SU-DHL-6 (cell line): ENCODE data around the gene FOXP2.

ENCODE experiments used
- H2AFZ ChIP-seq: fragments of 200-600 bp; sonication (generic); 2 replicates; pipeline ENCODE4 v1.6.1; 2014; ENCODE audit warnings: low read depth, mild to moderate bottlenecking, moderate library complexity, mixed read lengths, antibody characterized with exemption, low read length; ENCODE audit not compliant: severe bottlenecking
- H3F3A ChIP-seq: fragments of 200-600 bp; shearing (Covaris generic); 2 replicates; pipeline ENCODE4 v1.6.0; 2016; ENCODE audit warnings: antibody characterized with exemption, mild to moderate bottlenecking; ENCODE audit not compliant: insufficient read depth
- H3K27ac ChIP-seq: fragments of 200-600 bp; sonication (generic); 2 replicates; pipeline ENCODE4 v1.5.1; 2016; ENCODE audit warnings: low read depth, mild to moderate bottlenecking, low read length, moderate library complexity, mixed read lengths
- H3K27me3 ChIP-seq: fragments of 200-600 bp; sonication (generic), shearing (Covaris generic); 2 replicates; pipeline ENCODE4 v1.6.0; 2014; ENCODE audit warnings: mild to moderate bottlenecking, low read length
- H3K36me3 ChIP-seq: fragments of 200-600 bp; sonication (generic); 2 replicates; pipeline ENCODE4 v1.6.1; 2014; ENCODE audit warnings: mild to moderate bottlenecking, low read length, mixed read lengths
- H3K4me2 ChIP-seq: fragments of 300-600, 200-600 bp; shearing (Covaris generic), sonication (generic); 2 replicates; pipeline ENCODE4 v1.6.0; 2014; ENCODE audit warnings: low read length, low read depth, mild to moderate bottlenecking; ENCODE audit not compliant: poor library complexity, severe bottlenecking
- H3K4me3 ChIP-seq: fragments of 200-600 bp; sonication (generic); 2 replicates; pipeline ENCODE4 v1.5.1; 2014; ENCODE audit warnings: antibody characterized with exemption, low read length, mild to moderate bottlenecking, mixed read lengths; ENCODE audit not compliant: insufficient read depth, poor library complexity, severe bottlenecking
- H3K79me2 ChIP-seq: fragments of 200-600 bp; sonication (generic); 2 replicates; pipeline ENCODE4 v1.6.1; 2014; ENCODE audit warnings: mild to moderate bottlenecking, low read length, moderate library complexity; ENCODE audit not compliant: insufficient read depth
- H3K9ac ChIP-seq: fragments of 200-600 bp; sonication (generic); 2 replicates; pipeline ENCODE4 v1.7.0; 2014; ENCODE audit warnings: mild to moderate bottlenecking, low read length
- H3K9me2 ChIP-seq: fragments of 200-600 bp; sonication (generic); replicated peaks from 2 replicates; pipeline ENCODE4 v1.6.1; 2014; ENCODE audit warnings: low read length; ENCODE audit not compliant: insufficient read depth
- H3K9me3 ChIP-seq: fragments of 200-600 bp; sonication (generic); 2 replicates; pipeline ENCODE4 v1.6.1; 2014; ENCODE audit warnings: low read length, mixed read lengths; ENCODE audit not compliant: insufficient read depth
- H4K20me1 ChIP-seq: fragments of 200-600 bp; sonication (generic); 2 replicates; pipeline ENCODE4 v1.6.1; 2014; ENCODE audit warnings: low read depth, mild to moderate bottlenecking, antibody characterized with exemption, low read length, moderate library complexity, mixed read lengths
- EZH2phosphoT487 ChIP-seq: fragments of 200-600 bp; sonication (generic), shearing (Covaris generic); conservative IDR thresholded peaks from 2 replicates; pipeline ENCODE4 v1.6.1; 2018; ENCODE audit warnings: mild to moderate bottlenecking, antibody characterized with exemption, low read length, moderate library complexity, mixed read lengths
- TF ChIP-seq, protein P1 (sequence below): fragments of 200-600 bp; sonication (generic); IDR thresholded peaks from one replicate; pipeline ENCODE4 v1.5.1; 2017; ENCODE audit warnings: antibody characterized with exemption, mild to moderate bottlenecking, low read length, moderate library complexity; ENCODE audit not compliant: insufficient read depth, poor library complexity, severe bottlenecking

FOXP2 gene

DNA sequence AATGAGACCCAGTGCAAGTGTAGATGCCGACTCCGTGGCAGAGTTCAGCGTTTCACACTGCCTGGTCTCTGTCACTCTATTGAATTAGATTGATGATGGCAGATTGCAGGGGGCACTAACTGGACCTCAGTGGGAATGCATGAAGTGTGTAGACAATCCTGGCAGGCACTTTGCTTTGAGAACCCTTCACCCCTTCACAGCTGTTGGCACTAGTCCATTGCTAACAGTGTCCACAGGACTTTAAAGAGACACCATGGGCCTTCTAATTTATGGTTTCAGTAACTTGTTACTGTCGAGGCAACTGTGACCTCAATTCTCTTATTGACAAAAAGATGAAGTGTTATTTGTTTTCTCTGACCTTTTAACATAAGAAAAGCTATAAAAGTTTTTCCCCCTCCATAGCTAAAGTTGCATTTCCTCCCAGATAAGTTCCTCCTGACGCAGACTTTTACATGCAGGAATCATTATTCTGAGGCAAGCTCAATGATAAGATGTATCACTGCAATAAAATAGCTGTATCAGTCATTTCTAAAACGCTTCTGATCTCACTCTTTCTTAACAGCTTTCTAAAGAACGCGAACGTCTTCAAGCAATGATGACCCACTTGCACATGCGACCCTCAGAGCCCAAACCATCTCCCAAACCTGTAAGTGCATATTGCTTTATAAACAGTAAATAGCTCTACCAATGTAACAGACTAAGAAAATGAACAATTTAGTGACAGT, 238.9 kb downstream of the FOXP2 start:
- no peak overlapping the region for H2AFZ ChIP-seq
- no peak overlapping the region for H3K9ac ChIP-seq
- no peaks in the 10 kb centered on the region for H4K20me1 ChIP-seq
- H3K4me2 ChIP-seq: no peak overlapping the region
- H3K27me3 ChIP-seq: no peaks in the 10 kb centered on the region
- H3F3A ChIP-seq: no peaks in the 10 kb centered on the region
- H3K4me3 ChIP-seq: no peak overlapping the region
- no peaks in the 10 kb centered on the region for H3K9me3 ChIP-seq
- H3K36me3 ChIP-seq: no peaks in the 10 kb centered on the region
- H3K27ac ChIP-seq: no peak overlapping the region
- no peaks in the 10 kb centered on the region for H3K79me2 ChIP-seq
- H3K9me2 ChIP-seq: no peaks in the 10 kb centered on the region
- TF ChIP-seq, protein P1, sequence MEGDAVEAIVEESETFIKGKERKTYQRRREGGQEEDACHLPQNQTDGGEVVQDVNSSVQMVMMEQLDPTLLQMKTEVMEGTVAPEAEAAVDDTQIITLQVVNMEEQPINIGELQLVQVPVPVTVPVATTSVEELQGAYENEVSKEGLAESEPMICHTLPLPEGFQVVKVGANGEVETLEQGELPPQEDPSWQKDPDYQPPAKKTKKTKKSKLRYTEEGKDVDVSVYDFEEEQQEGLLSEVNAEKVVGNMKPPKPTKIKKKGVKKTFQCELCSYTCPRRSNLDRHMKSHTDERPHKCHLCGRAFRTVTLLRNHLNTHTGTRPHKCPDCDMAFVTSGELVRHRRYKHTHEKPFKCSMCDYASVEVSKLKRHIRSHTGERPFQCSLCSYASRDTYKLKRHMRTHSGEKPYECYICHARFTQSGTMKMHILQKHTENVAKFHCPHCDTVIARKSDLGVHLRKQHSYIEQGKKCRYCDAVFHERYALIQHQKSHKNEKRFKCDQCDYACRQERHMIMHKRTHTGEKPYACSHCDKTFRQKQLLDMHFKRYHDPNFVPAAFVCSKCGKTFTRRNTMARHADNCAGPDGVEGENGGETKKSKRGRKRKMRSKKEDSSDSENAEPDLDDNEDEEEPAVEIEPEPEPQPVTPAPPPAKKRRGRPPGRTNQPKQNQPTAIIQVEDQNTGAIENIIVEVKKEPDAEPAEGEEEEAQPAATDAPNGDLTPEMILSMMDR: no peak
- no peak for TF ChIP-seq EZH2phosphoT487

DNA sequence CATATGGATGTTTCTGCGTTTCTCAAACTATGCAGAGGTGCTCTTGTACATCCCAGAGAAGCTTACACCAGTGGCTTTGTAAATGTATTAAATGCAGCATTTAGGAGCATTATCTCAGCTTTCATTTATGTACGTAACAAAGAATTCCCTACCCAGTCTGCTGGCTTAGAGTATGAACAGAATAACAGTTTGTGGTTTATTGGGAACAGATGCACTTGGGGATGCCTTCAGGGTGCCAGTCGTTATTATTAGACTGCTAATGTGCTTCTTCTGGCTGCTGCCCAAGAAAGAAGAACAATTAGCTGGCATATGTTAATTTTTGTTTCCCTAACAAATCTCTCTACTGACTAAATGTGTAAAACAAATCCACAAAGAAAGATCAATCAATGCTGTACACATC, 241.9 kb downstream of the FOXP2 start:
- no peaks in the 10 kb centered on the region for H3K36me3 ChIP-seq
- H3K9ac ChIP-seq: no peak overlapping the region
- no peak overlapping the region for H2AFZ ChIP-seq

DNA sequence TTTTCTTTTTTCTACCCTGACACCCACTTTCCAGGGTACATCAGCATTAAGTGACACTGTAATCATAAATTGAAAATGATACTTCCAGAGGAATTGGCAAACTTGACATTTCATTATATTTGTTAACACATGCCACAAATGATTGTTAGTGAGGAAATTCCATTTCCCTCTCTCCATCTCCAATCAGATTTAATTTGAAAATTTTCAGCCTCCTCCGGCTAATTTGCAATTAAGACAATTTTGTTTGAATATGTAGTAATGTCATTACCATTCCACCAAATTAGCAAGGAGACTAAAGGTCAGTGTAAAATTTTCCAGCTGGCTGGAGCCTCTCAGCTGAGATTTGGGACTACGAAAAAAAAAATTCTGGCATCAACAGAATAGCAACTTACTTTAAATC, 242.7 kb downstream of the FOXP2 start:
- Histone ChIP-seq H3K4me3 (no peak overlapping the region), H3K9me3 (no peaks in the 10 kb centered on the region), H3F3A (no peaks in the 10 kb centered on the region), H3K4me2 (no peak overlapping the region), H3K27me3 (no peaks in the 10 kb centered on the region), H4K20me1 (no peaks in the 10 kb centered on the region), H3K9ac (no peak overlapping the region), H3K36me3 (no peaks in the 10 kb centered on the region), H3K27ac (no peak overlapping the region), H2AFZ (no peak overlapping the region), H3K9me2 (no peaks in the 10 kb centered on the region), H3K79me2 (no peaks in the 10 kb centered on the region)
- no peak for TF ChIP-seq EZH2phosphoT487
- TF ChIP-seq, protein P1: no peak

More for the DNA sequence above, 241.9 kb downstream of the FOXP2 start:
- H4K20me1 ChIP-seq: no peaks in the 10 kb centered on the region
- H3K79me2 ChIP-seq: no peaks in the 10 kb centered on the region
- H3F3A ChIP-seq: no peaks in the 10 kb centered on the region
- H3K9me3 ChIP-seq: no peaks in the 10 kb centered on the region
- no peaks in the 10 kb centered on the region for H3K9me2 ChIP-seq
- no peak overlapping the region for H3K4me2 ChIP-seq
- TF ChIP-seq, protein P1: no peak
- TF ChIP-seq EZH2phosphoT487: no peak
- H3K27ac ChIP-seq: no peak overlapping the region
- H3K4me3 ChIP-seq: no peak overlapping the region
- H3K27me3 ChIP-seq: no peaks in the 10 kb centered on the region
